Rectal smooth muscle tissue (tissue), 1 donor: ENCODE measurements around the gene SMURF1.

Source experiments
- H3K27ac ChIP-seq: one replicate; pipeline ENCODE4 v1.7.0; 2013; ENCODE audit warnings: low read depth, low read length, inconsistent platforms
- H3K27me3 ChIP-seq: one replicate; pipeline ENCODE4 v1.7.0; 2013; ENCODE audit warnings: low read length; ENCODE audit not compliant: control insufficient read depth, insufficient read depth
- H3K36me3 ChIP-seq: one replicate; pipeline ENCODE4 v1.7.0; 2013; ENCODE audit warnings: low read length; ENCODE audit not compliant: control insufficient read depth, insufficient read depth
- H3K4me1 ChIP-seq: one replicate; pipeline ENCODE4 v1.7.0; 2013; ENCODE audit warnings: low read length; ENCODE audit not compliant: control insufficient read depth, insufficient read depth
- H3K4me3 ChIP-seq: one replicate; pipeline ENCODE4 v1.7.0; 2013; ENCODE audit warnings: low read length
- H3K9ac ChIP-seq: one replicate; pipeline ENCODE4 v1.7.0; 2013; ENCODE audit warnings: low read length

Gene SMURF1

DNA sequence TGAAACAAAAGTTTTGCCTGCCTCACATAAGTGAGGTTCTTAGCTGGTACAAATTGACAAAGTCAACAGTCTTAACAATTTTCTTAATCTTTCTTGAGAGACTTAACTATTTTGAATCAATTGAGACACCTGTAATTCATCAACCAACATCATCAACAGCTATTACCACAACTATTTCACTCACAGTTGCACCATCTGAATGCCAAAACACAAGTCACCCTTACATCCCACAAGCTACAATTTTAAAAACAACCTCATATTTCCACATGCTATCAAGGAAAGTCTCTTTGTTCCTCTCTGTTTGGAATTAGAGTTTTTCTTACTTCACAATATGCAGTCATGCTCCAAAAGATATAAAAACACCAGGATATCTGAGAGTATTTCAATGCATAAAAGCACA is 4.9 kb downstream of the SMURF1 start:
- Histone ChIP-seq H3K4me1 (peaks cover 2% of the 10 kb centered on the region), H3K4me3 (no peak overlapping the region), H3K27me3 (no peaks in the 10 kb centered on the region), H3K9ac (no peak overlapping the region), H3K27ac (no peak overlapping the region), H3K36me3 (no peaks in the 10 kb centered on the region)

DNA sequence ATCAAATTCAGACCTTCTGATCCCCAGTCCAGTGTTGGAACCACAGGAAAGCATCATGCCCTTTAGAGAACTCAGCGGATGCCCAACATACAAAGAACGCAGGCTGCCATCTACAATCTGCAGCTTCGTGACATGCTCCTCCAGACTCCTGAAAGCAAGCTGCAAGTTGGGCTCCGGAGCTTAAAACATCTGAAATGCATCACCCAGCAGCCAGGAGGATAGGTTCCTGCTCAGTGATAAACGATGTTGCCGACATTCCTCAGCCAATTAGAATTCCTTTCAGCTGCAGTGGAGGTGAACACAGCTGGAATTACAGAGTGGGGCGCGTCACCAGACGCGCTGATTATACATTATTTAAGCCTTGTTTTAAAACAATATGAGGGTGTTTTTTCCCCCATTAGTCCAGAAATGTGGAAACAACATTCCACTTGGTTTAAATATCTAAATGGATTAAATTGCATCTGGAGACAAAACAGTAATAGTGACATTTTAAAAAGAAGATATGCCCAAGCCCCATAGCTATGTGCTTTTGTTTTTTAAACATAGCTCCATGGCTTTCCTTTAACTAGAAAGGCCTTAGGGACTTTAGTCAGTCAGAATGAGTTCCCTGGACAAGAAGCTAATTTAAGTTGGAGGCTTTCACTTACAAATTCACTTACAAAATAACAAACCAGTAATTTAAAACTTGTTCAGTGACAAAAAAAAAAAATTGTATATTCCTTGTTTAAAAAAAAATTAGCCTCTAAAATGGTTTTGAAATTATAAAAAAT is 6.3 kb downstream of the SMURF1 start:
- Histone ChIP-seq H3K4me1 (peaks cover 5% of the 10 kb centered on the region), H3K4me3 (no peak overlapping the region), H3K36me3 (no peaks in the 10 kb centered on the region), H3K9ac (no peak overlapping the region), H3K27ac (peak overlapping the region; percentile 57), H3K27me3 (no peaks in the 10 kb centered on the region)

DNA sequence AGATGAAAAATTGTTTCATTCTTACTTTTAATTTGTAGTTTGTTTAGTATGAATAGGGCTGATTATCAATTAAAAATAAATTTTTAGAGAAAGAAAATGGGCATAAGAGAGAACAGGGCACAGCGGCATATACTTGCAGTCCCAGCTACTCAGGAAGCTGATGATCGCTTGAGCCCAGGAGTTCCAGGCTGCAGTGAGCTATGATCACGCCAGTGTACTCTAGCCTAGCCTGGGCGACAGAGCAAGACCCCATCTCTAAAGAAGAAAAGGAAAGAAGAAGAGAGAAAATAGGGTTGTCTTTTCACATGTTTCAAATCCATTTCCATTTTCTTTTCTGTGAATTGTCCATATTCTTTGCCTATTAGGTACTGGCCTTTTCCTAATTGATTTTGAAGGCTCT is 8.0 kb downstream of the SMURF1 start:
- H3K27ac ChIP-seq, result no peak overlapping the region
- H3K9ac ChIP-seq, result no peak overlapping the region
- no peaks in the 10 kb centered on the region for H3K27me3 ChIP-seq
- peaks cover 8% of the 10 kb centered on the region for H3K4me1 ChIP-seq
- H3K4me3 ChIP-seq, result no peak overlapping the region
- no peaks in the 10 kb centered on the region for H3K36me3 ChIP-seq

DNA sequence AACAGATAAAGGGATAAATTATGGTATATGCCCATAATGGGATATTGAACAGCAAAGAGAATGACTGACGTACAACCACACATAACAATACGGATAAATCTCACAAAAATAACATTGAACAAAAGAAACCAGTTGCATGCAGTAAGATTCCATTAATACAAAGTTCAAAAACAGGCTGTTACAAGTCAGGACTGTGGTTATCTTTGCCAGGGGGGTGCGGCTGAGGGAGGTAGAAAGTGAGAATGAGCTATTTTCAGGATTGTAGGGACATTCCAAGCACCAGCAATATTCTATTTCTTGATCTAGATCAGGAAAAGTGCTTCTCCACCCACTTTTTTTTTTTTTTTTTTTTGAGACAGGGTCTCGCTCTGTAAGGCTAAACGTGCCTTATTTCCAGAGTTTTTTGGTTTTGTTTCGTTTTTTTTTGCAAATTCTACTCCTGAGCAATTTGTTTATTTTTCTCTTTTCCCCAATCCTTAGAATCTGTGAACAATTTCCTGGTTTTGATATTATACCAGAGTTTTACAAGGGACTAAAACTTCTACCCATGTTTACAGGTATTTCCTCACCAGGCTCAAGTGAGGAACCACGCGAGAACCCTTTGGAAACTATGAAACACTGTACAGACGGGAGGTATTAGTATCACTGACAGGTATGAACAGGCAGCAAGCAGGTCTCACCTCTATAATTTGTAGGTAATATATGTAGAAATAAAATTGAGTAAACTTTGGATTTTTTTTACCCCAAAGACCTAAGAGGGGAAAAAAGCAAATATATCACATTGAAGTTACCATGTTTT is 9.9 kb downstream of the SMURF1 start:
- Histone ChIP-seq H3K9ac (no peak overlapping the region), H3K27me3 (no peaks in the 10 kb centered on the region), H3K4me1 (peaks cover 7% of the 10 kb centered on the region), H3K27ac (no peak overlapping the region), H3K36me3 (no peaks in the 10 kb centered on the region), H3K4me3 (no peak overlapping the region)

DNA sequence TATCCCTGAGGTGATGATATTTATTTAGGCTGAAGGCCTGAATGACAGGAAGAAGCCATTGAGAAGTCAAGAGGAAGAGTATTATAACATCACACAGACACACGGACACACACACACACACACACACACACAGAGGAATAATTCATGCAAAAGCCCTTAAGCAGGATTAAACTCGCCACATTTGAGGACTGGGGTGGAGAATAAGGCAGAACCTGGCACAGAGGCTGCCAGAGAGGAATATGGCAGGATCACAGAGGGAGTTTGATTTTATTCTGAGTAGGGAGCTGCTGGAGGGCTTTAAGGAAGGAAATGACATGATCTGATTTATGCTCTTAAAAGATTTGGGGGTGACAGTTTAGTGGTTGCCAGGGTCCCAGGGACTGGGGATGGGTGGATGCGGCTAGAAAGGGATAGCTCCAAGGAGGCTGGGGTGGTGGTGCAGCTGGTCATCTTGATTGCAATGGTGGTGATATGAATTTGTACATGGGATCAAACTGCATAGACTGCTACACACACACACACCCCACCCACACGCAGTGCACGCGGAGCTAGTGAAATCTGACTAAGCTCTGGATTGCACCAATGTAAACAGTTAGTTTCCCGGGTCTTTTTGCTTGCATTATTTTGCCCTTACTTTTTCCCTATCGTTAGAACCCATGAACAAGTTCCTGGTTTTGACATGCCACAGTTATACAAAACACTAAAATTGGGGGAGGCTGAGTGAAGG is 11.2 kb downstream of the SMURF1 start:
- Histone ChIP-seq H3K9ac (no peak overlapping the region), H3K27ac (no peak overlapping the region), H3K36me3 (no peaks in the 10 kb centered on the region), H3K4me1 (peaks cover 7% of the 10 kb centered on the region), H3K4me3 (no peak overlapping the region), H3K27me3 (no peaks in the 10 kb centered on the region)

DNA sequence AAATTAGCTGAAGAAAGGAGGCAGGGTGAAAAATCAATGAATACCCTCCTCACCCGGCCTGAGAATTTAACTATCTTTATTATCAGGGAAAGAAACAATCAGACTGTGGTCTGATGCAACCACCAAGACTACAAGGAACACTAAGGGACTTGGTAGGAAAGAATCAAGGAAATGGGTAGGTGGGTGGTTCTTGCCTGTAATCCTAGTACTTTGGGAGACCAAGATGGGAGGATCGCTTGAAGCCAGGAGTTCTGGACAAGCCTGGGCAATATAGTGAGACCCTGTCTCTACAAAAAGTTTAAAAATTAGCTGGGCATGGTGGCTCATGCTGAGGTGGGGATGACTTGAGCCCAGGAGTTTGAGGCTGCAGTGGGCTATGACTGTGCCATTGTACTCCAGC is 12.6 kb downstream of the SMURF1 start:
- Histone ChIP-seq H3K27ac (no peak overlapping the region), H3K4me3 (no peak overlapping the region), H3K36me3 (no peaks in the 10 kb centered on the region), H3K27me3 (no peaks in the 10 kb centered on the region), H3K9ac (no peak overlapping the region), H3K4me1 (peaks cover 7% of the 10 kb centered on the region)

DNA sequence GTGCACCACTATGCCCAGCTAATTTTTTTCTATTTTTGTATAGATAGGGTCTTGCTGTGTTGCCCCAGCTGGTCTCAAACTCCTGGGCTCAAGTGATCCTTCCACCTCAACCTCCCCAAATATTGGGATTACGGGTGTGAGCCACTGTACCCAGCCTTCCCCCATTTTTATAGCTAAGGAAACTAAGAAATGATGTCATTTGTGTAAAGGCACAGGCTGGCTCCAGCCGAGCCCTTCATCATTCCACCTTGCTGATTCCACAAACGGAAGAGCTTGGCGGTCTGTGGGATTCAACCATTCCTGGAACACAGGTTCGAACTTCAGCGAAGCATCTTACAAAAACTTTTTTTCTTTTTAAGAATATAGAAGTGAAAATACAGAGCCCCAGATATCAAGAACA is 14.4 kb downstream of the SMURF1 start:
- Histone ChIP-seq H3K27me3 (no peaks in the 10 kb centered on the region), H3K4me3 (no peak overlapping the region), H3K4me1 (peaks cover 10% of the 10 kb centered on the region), H3K36me3 (no peaks in the 10 kb centered on the region), H3K27ac (no peak overlapping the region), H3K9ac (no peak overlapping the region)

DNA sequence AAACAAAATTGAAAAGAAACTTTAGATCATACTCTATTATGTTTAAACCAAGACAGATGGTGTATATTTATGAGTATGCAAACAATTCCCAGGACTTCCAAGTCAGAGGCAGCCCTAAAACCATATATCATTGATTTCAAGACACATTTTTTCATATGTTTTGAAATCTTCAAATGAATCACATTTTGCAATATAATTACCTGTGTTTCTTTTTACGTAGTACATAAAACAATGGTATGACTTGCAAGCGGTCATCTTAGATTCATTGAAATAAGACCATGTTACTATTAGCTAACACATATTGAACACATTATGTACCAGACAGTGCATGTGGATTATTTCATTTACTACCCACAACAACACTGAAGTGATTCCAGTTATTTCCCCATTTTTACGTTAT is 14.9 kb downstream of the SMURF1 start:
- Histone ChIP-seq H3K27ac (no peak overlapping the region), H3K36me3 (no peaks in the 10 kb centered on the region), H3K27me3 (no peaks in the 10 kb centered on the region), H3K4me3 (no peak overlapping the region), H3K9ac (no peak overlapping the region), H3K4me1 (peaks cover 10% of the 10 kb centered on the region)

DNA sequence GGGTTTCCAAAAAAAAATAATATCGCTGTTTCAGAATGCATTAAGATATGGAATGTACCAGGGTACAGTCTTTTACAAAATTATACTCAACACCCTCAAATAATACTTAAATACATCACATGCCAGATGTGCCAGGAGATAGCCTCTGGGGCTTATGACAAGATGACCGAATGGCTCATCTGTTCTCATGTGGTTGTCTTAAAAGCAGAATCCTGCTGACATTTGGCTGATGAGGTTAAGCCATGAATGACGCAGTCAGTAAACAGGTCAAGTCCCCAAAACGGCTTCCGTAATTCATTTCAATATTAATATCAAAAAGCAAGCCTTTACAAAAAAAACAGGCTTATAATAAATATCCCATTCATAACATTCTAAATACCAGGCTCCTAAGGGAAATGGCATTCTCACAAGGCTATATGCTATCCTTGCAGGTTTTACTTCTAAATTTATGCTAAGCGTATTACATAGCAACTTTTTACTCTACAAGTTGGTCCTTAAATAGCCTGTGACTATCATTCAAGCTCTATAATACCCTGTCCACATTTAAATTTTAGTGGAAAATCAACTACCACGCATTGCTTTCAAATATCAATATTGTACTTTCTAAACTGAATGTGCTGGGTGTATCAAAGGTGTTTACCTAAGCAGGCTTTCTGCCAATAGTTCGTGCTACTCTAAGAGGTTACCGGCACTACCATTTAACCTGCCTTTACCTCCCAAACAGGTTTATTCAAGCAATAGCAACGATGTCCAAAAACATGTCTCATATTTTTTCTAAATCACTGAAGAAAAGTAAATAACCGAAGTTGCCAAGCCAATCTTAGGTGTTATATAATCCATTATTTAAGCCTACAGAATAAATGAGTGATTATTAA is 15.6 kb downstream of the SMURF1 start:
- Histone ChIP-seq H3K27me3 (no peaks in the 10 kb centered on the region), H3K4me1 (peaks cover 10% of the 10 kb centered on the region), H3K4me3 (no peak overlapping the region), H3K27ac (no peak overlapping the region), H3K36me3 (no peaks in the 10 kb centered on the region), H3K9ac (no peak overlapping the region)

DNA sequence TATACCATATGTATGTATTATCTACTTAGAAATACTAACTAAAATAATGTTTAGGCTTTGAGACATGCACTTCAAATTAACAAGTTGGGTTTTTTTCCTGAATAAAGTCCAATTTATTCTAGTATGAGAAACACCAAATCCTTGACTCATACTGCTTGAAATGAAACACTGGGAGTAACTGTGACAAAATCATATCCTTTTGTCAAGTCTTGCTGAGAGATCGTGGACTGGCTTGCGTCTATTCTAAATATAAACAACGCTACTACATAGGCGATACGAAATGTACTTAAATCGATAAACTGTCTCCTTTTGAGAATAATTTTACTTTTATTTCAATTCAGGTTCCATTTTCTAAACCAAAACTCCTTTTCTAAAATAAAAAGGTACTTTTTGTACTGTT is 16.3 kb downstream of the SMURF1 start:
- no peaks in the 10 kb centered on the region for H3K27me3 ChIP-seq
- H3K4me1 ChIP-seq, result peaks cover 7% of the 10 kb centered on the region
- no peak overlapping the region for H3K27ac ChIP-seq
- no peak overlapping the region for H3K4me3 ChIP-seq
- no peaks in the 10 kb centered on the region for H3K36me3 ChIP-seq
- H3K9ac ChIP-seq, result no peak overlapping the region

DNA sequence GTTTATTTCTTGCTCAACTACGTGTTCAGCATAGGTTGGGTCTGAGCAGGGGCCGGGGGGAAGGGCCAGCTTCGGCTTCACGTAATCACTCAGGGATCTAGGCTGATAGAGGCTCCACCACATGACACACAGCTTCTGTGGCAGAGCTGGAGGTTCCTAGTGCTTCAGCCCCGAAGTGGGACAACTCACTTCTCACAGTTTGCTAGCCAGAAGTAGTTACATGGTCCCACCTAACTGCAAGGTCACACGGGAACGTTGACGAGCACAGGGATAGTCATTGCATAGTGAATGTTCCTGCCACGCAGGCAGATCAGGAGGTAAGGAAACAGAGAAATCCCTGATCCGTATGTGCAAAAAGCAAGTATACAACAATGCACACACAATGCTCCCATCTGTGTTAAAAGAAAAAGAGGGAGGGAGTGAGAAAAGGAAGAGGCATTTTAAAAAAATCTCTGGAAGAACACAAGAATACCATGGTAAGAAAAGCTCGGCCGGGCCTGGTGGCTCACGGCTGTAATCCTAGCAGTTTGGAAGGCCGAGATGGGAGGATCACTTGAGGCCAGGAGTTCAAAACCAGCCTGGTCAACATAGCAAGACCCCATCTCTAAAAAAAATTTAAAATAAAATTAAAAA is 16.9 kb downstream of the SMURF1 start:
- Histone ChIP-seq H3K4me1 (peaks cover 4% of the 10 kb centered on the region), H3K27ac (no peak overlapping the region), H3K36me3 (no peaks in the 10 kb centered on the region), H3K4me3 (no peak overlapping the region), H3K9ac (no peak overlapping the region), H3K27me3 (no peaks in the 10 kb centered on the region)
